Parathyroid adenoma (tissue), 2 donors: ENCODE results near the gene PRSS23.

Source experiments
- H2AFZ ChIP-seq: fragments of 300-600 bp; sonication (generic); one replicate; pipeline ENCODE4 v1.7.0; 2017; ENCODE audit warnings: antibody characterized with exemption, mild to moderate bottlenecking
- H3K27ac ChIP-seq: fragments of 300-600 bp; sonication (generic); one replicate; pipeline ENCODE4 v1.7.0; 2017
- H3K27me3 ChIP-seq: fragments of 300-600 bp; sonication (generic); one replicate; pipeline ENCODE4 v1.7.0; 2017; ENCODE audit warnings: low read length; ENCODE audit not compliant: control insufficient read depth, insufficient read depth
- H3K36me3 ChIP-seq: fragments of 300-600 bp; sonication (generic); one replicate; pipeline ENCODE4 v1.7.0; 2017; ENCODE audit warnings: low read length; ENCODE audit not compliant: control insufficient read depth, insufficient read depth
- H3K4me1 ChIP-seq: fragments of 300-600 bp; sonication (generic); one replicate; pipeline ENCODE4 v1.7.0; 2017; ENCODE audit warnings: control low read depth
- H3K4me2 ChIP-seq: fragments of 300-600 bp; sonication (generic); one replicate; pipeline ENCODE4 v1.7.0; 2017; ENCODE audit warnings: low read length
- H3K4me3 ChIP-seq: fragments of 300-600 bp; sonication (generic); one replicate; pipeline ENCODE4 v1.7.0; 2017; ENCODE audit warnings: low read depth, low read length
- H3K79me2 ChIP-seq: fragments of 300-600 bp; sonication (generic); one replicate; pipeline ENCODE4 v1.7.0; 2017; ENCODE audit warnings: control low read depth
- H3K9ac ChIP-seq: fragments of 300-600 bp; sonication (generic); one replicate; pipeline ENCODE4 v1.7.0; 2017; ENCODE audit warnings: mild to moderate bottlenecking
- H3K9me3 ChIP-seq: fragments of 300-600 bp; sonication (generic); one replicate; pipeline ENCODE4 v1.7.0; 2017; ENCODE audit warnings: low read length; ENCODE audit not compliant: control insufficient read depth
- TF ChIP-seq, protein P1 (sequence below): fragments of 300-600 bp; sonication (generic); IDR thresholded peaks from one replicate; pipeline ENCODE4 v1.7.0; 2017; ENCODE audit warnings: antibody characterized with exemption, mild to moderate bottlenecking
- donor health status: primary hyperparathyroidism.

Gene PRSS23

DNA sequence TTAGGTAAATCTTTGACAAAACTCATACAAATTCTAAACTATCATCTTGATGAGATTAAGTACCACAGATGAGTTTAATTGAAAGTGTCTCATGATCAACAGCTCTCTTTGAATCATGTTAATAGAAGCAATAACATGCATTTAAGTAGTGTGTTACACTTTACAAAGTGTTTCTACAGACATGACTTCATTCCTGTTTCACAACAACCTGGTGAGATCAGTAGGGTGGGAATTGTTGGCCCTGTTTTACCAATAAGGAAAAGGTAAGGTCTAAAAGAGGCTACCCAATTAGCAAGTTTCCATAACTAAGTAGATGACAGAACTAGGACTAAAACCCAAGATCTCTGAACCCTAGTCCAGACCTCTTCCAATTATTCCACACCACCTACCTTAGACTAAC is 12.7 kb upstream of the PRSS23 start:
- no peaks in the 10 kb centered on the region for H3K27me3 ChIP-seq
- no peaks in the 10 kb centered on the region for H3K79me2 ChIP-seq
- peaks cover 4% of the 10 kb centered on the region for H3K4me1 ChIP-seq
- no peak overlapping the region for H2AFZ ChIP-seq
- H3K27ac ChIP-seq, result no peak overlapping the region
- H3K9ac ChIP-seq, result no peak overlapping the region
- TF ChIP-seq, protein P1, sequence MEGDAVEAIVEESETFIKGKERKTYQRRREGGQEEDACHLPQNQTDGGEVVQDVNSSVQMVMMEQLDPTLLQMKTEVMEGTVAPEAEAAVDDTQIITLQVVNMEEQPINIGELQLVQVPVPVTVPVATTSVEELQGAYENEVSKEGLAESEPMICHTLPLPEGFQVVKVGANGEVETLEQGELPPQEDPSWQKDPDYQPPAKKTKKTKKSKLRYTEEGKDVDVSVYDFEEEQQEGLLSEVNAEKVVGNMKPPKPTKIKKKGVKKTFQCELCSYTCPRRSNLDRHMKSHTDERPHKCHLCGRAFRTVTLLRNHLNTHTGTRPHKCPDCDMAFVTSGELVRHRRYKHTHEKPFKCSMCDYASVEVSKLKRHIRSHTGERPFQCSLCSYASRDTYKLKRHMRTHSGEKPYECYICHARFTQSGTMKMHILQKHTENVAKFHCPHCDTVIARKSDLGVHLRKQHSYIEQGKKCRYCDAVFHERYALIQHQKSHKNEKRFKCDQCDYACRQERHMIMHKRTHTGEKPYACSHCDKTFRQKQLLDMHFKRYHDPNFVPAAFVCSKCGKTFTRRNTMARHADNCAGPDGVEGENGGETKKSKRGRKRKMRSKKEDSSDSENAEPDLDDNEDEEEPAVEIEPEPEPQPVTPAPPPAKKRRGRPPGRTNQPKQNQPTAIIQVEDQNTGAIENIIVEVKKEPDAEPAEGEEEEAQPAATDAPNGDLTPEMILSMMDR, result no peak
- no peaks in the 10 kb centered on the region for H3K36me3 ChIP-seq
- H3K4me3 ChIP-seq, result no peak overlapping the region
- no peaks in the 10 kb centered on the region for H3K9me3 ChIP-seq
- no peak overlapping the region for H3K4me2 ChIP-seq

- no peaks in the 10 kb centered on the region for H3K36me3 ChIP-seq
- H3K4me1 ChIP-seq, result peaks cover 4% of the 10 kb centered on the region
- no peaks in the 10 kb centered on the region for H3K27me3 ChIP-seq
- no peak overlapping the region for H3K4me2 ChIP-seq
- no peak overlapping the region for H3K27ac ChIP-seq
- H3K79me2 ChIP-seq, result no peaks in the 10 kb centered on the region
- peak overlapping the region; percentile 69 for H2AFZ ChIP-seq
- no peak overlapping the region for H3K9ac ChIP-seq
- H3K9me3 ChIP-seq, result no peaks in the 10 kb centered on the region
- TF ChIP-seq, protein P1, result no peak
- no peak overlapping the region for H3K4me3 ChIP-seq
Measured at GRCh38 chr11:86790195-86790725, 10.1 kb upstream of the PRSS23 start.

DNA sequence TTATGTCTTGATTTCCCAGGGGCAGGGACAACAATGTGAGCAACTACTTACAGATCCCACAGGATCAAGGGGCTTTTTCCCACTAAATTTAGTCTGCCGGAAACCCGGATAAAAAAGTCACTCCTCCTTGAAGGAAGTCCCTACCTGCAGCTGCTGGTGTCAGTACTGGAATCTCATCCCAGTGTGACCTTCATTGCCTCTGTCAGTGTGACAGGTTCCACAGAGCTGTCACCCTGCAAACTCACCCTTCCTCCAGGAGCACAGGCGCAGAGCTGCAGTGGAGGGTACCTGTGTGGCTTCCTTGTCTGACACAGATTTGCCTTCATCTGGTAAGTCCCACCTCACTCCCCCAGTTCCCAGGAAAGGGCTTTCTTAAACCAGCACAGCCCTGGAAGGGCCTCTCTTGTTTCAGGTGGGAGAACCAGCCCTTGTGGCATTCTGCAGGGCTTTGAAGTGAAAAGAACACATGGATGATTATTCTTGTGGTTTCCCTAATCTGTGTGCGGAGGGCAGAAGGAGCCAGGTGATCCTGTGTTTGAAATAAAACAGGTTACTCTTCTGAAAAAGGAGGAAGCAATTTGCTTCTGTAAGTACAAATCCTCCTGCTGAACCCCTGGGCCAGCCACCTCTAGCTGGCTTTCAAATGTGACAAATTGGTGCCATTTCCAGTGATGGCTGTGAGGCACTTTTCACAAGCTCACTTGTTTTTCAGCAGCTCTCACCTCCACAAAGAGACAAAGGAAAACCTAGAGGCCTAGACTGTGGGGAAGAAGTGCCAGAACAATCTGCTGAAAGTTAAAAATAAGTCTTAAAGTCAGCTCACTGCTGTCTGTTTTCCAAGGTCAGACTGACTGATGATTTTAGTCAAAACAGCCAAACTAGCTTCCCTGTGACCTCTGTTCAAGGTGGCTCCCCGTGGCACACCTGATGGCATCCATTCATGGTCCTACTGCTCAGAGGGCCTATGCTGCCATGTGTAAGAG is 9.2 kb upstream of the PRSS23 start:
- TF ChIP-seq, protein P1, result no peak
- no peak overlapping the region for H3K4me2 ChIP-seq
- H3K27ac ChIP-seq, result peak overlapping the region; percentile 36
- H3K79me2 ChIP-seq, result no peaks in the 10 kb centered on the region
- peaks cover 6% of the 10 kb centered on the region for H3K4me1 ChIP-seq
- no peak overlapping the region for H3K9ac ChIP-seq
- H3K27me3 ChIP-seq, result no peaks in the 10 kb centered on the region
- H2AFZ ChIP-seq, result peak overlapping the region; percentile 69
- no peaks in the 10 kb centered on the region for H3K9me3 ChIP-seq
- no peak overlapping the region for H3K4me3 ChIP-seq
- no peaks in the 10 kb centered on the region for H3K36me3 ChIP-seq

DNA sequence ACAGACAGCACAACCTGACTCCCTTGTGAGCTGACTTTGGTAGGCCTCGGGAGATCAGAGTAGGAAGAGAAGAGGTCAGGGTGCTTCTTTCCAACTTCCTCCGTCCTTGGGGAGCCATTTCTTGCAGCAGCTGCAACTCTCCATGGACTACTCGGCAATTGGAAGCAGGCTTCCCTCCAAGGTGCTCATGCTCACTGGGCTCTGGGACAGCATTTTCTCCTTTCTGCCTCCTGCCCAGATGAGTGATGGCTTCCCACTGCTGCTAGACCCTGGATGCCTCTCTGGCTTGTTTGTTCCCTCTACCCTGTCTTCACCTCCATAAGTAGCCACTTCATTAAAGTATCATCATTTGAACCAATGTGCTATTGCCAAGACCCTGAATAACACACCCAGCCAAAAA is 8.2 kb upstream of the PRSS23 start:
- Histone ChIP-seq H3K9me3 (no peaks in the 10 kb centered on the region), H3K79me2 (no peaks in the 10 kb centered on the region), H3K27ac (no peak overlapping the region), H3K4me2 (no peak overlapping the region), H3K9ac (no peak overlapping the region), H3K27me3 (no peaks in the 10 kb centered on the region), H3K36me3 (no peaks in the 10 kb centered on the region), H3K4me1 (peaks cover 6% of the 10 kb centered on the region), H2AFZ (no peak overlapping the region), H3K4me3 (no peak overlapping the region)
- TF ChIP-seq, protein P1, result no peak
